ENCODE data around the gene NTRK2. TPM values are rescaled to one million over a fixed set of nuclear protein-coding genes. Genes with fewer than 3 reads are reported as not detected.
"Not testable (repeated sequence)": the region's sequence is repeated elsewhere in the genome, so short reads cannot be mapped to it uniquely, and the experiment has no call there.

Gene NTRK2
- total RNA-seq, 1 experiment from 2014 or later: 0.06 TPM

GRCh38 chr9:84897362-84898094 lies 228.0 kb downstream of the NTRK2 start:
- no peaks in the 10 kb centered on the region for H3K36me3 ChIP-seq (ENCODE audit: insufficient read depth, low read length, poor library complexity, severe bottlenecking)
- TF ChIP-seq EZH2 (IDR thresholded peaks at IDR 0.05; ENCODE audit: borderline replicate concordance, low read depth, low read length, poor library complexity, severe bottlenecking) (no peak), CTCF (conservative IDR thresholded peaks at IDR 0.05; ENCODE audit: low read depth, low read length) (no peak)
- no peak for DNase-seq (ENCODE audit: low spot score)
- CTCF ChIA-PET: no interaction called here
- H3K4me1 ChIP-seq (ENCODE audit: insufficient read depth, low read length, poor library complexity, severe bottlenecking): no peaks in the 10 kb centered on the region
- POLR2A ChIA-PET (ENCODE audit: low non-redundant PET): no interaction called here
- H3K27me3 ChIP-seq (replicated peaks; ENCODE audit: insufficient read depth, low read depth, low read length, poor library complexity): no peaks in the 10 kb centered on the region
- no peak overlapping the region for H3K27ac ChIP-seq (ENCODE audit: low read depth, low read length, poor library complexity, severe bottlenecking)
- no peaks in the 10 kb centered on the region for H3K9me3 ChIP-seq (ENCODE audit: low read depth, low read length, poor library complexity, severe bottlenecking)
- H3K4me3 ChIP-seq (ENCODE audit: low read depth, low read length, poor library complexity, severe bottlenecking): no peak overlapping the region
- intact Hi-C loops (cut with micrococcal nuclease; ENCODE audit: unreplicated experiment): no loop called here
- BruUV-seq (replicated peaks): no TSS peak

- BruUV-seq (replicated peaks): no TSS peak
- Histone ChIP-seq H3K4me3 (ENCODE audit: low read depth, low read length, poor library complexity, severe bottlenecking) (no peak overlapping the region), H3K9me3 (ENCODE audit: low read depth, low read length, poor library complexity, severe bottlenecking) (no peaks in the 10 kb centered on the region), H3K27ac (ENCODE audit: low read depth, low read length, poor library complexity, severe bottlenecking) (no peak overlapping the region), H3K27me3 (replicated peaks; ENCODE audit: insufficient read depth, low read depth, low read length, poor library complexity) (no peaks in the 10 kb centered on the region), H3K4me1 (ENCODE audit: insufficient read depth, low read length, poor library complexity, severe bottlenecking) (no peaks in the 10 kb centered on the region), H3K36me3 (ENCODE audit: insufficient read depth, low read length, poor library complexity, severe bottlenecking) (no peaks in the 10 kb centered on the region)
- intact Hi-C loops (cut with micrococcal nuclease; ENCODE audit: unreplicated experiment): no loop called here
- no peak for DNase-seq (ENCODE audit: low spot score)
- ChIA-PET CTCF (no interaction called here), POLR2A (ENCODE audit: low non-redundant PET) (no interaction called here)
- no peak for TF ChIP-seq CTCF (conservative IDR thresholded peaks at IDR 0.05; ENCODE audit: low read depth, low read length)
- TF ChIP-seq EZH2 (IDR thresholded peaks at IDR 0.05; ENCODE audit: borderline replicate concordance, low read depth, low read length, poor library complexity, severe bottlenecking): no peak
These were observed 228.7 kb downstream of the NTRK2 start for GRCh38 chr9:84898188-84898587.

GRCh38 chr9:84898618-84899017 lies 229.1 kb downstream of the NTRK2 start:
- POLR2A ChIA-PET (ENCODE audit: low non-redundant PET); BruUV-seq (replicated peaks); H3K27ac ChIP-seq (ENCODE audit: low read depth, low read length, poor library complexity, severe bottlenecking); intact Hi-C loops (cut with micrococcal nuclease; ENCODE audit: unreplicated experiment); H3K9me3 ChIP-seq (ENCODE audit: low read depth, low read length, poor library complexity, severe bottlenecking); DNase-seq (ENCODE audit: low spot score); CTCF ChIA-PET; H3K4me3 ChIP-seq (ENCODE audit: low read depth, low read length, poor library complexity, severe bottlenecking); H3K4me1 ChIP-seq (ENCODE audit: insufficient read depth, low read length, poor library complexity, severe bottlenecking); H3K27me3 ChIP-seq (replicated peaks; ENCODE audit: insufficient read depth, low read depth, low read length, poor library complexity); H3K36me3 ChIP-seq (ENCODE audit: insufficient read depth, low read length, poor library complexity, severe bottlenecking): not testable (repeated sequence)

GRCh38 chr9:84899326-84899725 lies 229.8 kb downstream of the NTRK2 start:
- Histone ChIP-seq H3K4me3 (ENCODE audit: low read depth, low read length, poor library complexity, severe bottlenecking) (no peak overlapping the region), H3K4me1 (ENCODE audit: insufficient read depth, low read length, poor library complexity, severe bottlenecking) (no peaks in the 10 kb centered on the region), H3K36me3 (ENCODE audit: insufficient read depth, low read length, poor library complexity, severe bottlenecking) (no peaks in the 10 kb centered on the region), H3K27ac (ENCODE audit: low read depth, low read length, poor library complexity, severe bottlenecking) (no peak overlapping the region), H3K9me3 (ENCODE audit: low read depth, low read length, poor library complexity, severe bottlenecking) (no peaks in the 10 kb centered on the region), H3K27me3 (replicated peaks; ENCODE audit: insufficient read depth, low read depth, low read length, poor library complexity) (no peaks in the 10 kb centered on the region)
- intact Hi-C loops (cut with micrococcal nuclease; ENCODE audit: unreplicated experiment): no loop called here
- no peak for TF ChIP-seq EZH2 (IDR thresholded peaks at IDR 0.05; ENCODE audit: borderline replicate concordance, low read depth, low read length, poor library complexity, severe bottlenecking)
- TF ChIP-seq CTCF (conservative IDR thresholded peaks at IDR 0.05; ENCODE audit: low read depth, low read length): no peak
- no TSS peak for BruUV-seq (replicated peaks)
- ChIA-PET CTCF (no interaction called here), POLR2A (ENCODE audit: low non-redundant PET) (no interaction called here)
- no peak for DNase-seq (ENCODE audit: low spot score)

All from A673 (cell line).